ACC112 (cell line): ENCODE measurements around the gene MEOX2.
A peak's percentile ranks its signal among the peaks of the same experiment; 100 is the strongest.

Experiments
- H2AFZ ChIP-seq: fragments of 200-600 bp; sonication (generic); one replicate; pipeline ENCODE4 v1.6.0; 2017; ENCODE audit warnings: antibody characterized with exemption, low read length; ENCODE audit not compliant: unreplicated experiment
- H3K27ac ChIP-seq: fragments of 200-600 bp; sonication (generic); 2 replicates; pipeline ENCODE4 v1.5.1; 2014; ENCODE audit warnings: low read depth, mild to moderate bottlenecking, antibody characterized with exemption, low read length, moderate library complexity
- H3K27me3 ChIP-seq: fragments of 200-600 bp; sonication (generic); 2 replicates; pipeline ENCODE4 v1.6.1; 2014; ENCODE audit warnings: mild to moderate bottlenecking, antibody characterized with exemption, low read length, moderate library complexity, mixed read lengths; ENCODE audit not compliant: insufficient read depth
- H3K36me3 ChIP-seq: fragments of 200-600 bp; sonication (generic); 2 replicates; pipeline ENCODE4 v1.6.1; 2016; ENCODE audit warnings: mild to moderate bottlenecking, antibody characterized with exemption, low read length, moderate library complexity, mixed read lengths; ENCODE audit not compliant: insufficient read depth
- H3K4me1 ChIP-seq: fragments of 200-600 bp; sonication (generic); one replicate; pipeline ENCODE4 v1.6.1; 2016; ENCODE audit warnings: low read length, mixed read lengths; ENCODE audit not compliant: insufficient read depth, unreplicated experiment, control insufficient read depth
- H3K4me3 ChIP-seq: fragments of 200-600 bp; sonication (generic); 2 replicates; pipeline ENCODE4 v1.5.1; 2014; ENCODE audit warnings: mild to moderate bottlenecking, low read depth, low read length
- H3K79me2 ChIP-seq: fragments of 200-600 bp; sonication (generic); one replicate; pipeline ENCODE4 v1.6.0; 2016; ENCODE audit warnings: low read length; ENCODE audit not compliant: control insufficient read depth, unreplicated experiment, insufficient read depth

Gene MEOX2

DNA sequence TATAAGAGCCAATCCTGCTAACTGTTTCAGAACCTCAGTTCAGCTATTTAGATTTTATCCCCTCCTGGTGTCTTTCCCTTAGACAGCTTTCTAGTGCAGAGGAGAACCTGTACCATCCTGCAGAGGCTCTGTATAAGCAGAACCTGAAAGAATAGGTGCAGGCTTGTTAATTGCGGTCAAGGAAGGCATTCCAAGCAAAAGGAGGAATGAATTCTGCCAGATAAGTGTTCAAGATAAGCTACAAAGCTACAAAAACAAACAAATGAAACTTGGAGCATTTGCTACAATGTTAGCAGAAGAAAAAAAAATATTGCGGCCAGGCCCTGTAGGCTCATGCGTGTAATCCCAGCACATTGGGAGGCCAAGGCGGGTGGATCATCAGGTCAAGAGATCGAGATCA lies 92.0 kb downstream of the MEOX2 start:
- Histone ChIP-seq H3K36me3 (no peaks in the 10 kb centered on the region), H3K27me3 (no peaks in the 10 kb centered on the region), H3K79me2 (no peaks in the 10 kb centered on the region), H3K4me1 (no peaks in the 10 kb centered on the region), H3K4me3 (no peak overlapping the region), H2AFZ (no peak overlapping the region), H3K27ac (no peak overlapping the region)

DNA sequence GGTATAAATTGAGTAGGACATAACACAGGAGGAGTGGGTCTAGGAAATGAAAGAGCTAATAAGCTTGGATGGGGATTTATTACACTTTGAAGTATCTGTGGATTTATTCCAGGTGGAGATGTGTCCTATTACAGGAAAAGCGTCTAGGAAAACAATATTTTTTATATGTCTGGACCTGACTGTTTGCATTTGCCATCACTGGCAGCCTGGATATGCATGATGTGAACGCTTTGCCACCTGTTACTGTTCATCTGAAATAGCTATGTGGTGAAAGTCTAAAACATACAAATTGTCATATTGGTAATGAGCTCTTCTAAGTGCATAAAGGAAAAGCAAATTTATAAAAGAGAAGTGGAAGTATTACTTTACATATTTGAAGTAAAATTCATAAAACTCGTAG lies 93.1 kb downstream of the MEOX2 start:
- no peak overlapping the region for H3K4me3 ChIP-seq
- H3K79me2 ChIP-seq, result no peaks in the 10 kb centered on the region
- no peaks in the 10 kb centered on the region for H3K4me1 ChIP-seq
- H3K27me3 ChIP-seq, result no peaks in the 10 kb centered on the region
- H2AFZ ChIP-seq, result no peak overlapping the region
- H3K27ac ChIP-seq, result no peak overlapping the region
- no peaks in the 10 kb centered on the region for H3K36me3 ChIP-seq

DNA sequence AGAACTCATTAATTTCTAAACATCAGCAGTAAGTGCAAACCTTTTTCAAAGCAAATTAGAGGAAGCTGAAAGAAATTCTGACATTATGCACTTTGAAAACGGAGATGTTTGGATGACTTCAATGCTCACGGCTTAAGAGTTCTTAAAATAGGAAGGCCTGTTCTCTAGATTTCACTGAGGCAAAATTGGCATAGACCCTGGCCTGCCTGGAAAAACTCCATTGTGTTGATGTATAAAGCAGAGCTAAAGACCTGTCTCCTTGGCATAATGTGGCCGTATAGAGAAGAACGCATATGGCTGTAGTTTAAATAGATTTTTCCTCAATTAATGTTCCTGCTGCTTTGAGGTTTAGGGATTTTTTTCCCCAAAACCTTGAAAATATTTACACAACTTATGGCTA lies 100.2 kb downstream of the MEOX2 start:
- H3K4me1 ChIP-seq, result no peaks in the 10 kb centered on the region
- no peaks in the 10 kb centered on the region for H3K79me2 ChIP-seq
- H3K36me3 ChIP-seq, result no peaks in the 10 kb centered on the region
- H3K27ac ChIP-seq, result no peak overlapping the region
- H2AFZ ChIP-seq, result no peak overlapping the region
- no peak overlapping the region for H3K4me3 ChIP-seq
- H3K27me3 ChIP-seq, result no peaks in the 10 kb centered on the region

DNA sequence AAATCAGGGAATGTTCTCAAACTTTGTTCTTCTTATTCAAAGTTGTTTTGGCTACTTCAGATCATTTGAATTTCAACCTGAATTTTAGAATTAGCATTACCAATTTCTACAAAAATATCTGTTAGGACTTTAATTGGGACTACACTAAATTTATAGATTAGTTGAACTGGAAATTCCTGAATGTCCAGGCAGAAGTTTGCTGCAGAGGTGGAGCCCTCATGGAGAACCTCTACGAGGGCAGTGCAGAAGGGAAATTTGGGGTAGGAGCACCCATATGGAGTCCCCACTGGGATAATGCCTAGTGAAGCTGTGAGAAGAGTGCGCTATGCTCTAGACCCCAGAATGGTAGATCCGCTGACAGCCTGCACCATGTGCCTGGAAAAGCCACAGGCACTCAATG lies 101.9 kb downstream of the MEOX2 start:
- no peak overlapping the region for H3K27ac ChIP-seq
- no peak overlapping the region for H2AFZ ChIP-seq
- no peak overlapping the region for H3K4me3 ChIP-seq
- H3K36me3 ChIP-seq, result no peaks in the 10 kb centered on the region
- no peaks in the 10 kb centered on the region for H3K4me1 ChIP-seq
- H3K79me2 ChIP-seq, result no peaks in the 10 kb centered on the region
- H3K27me3 ChIP-seq, result no peaks in the 10 kb centered on the region

DNA sequence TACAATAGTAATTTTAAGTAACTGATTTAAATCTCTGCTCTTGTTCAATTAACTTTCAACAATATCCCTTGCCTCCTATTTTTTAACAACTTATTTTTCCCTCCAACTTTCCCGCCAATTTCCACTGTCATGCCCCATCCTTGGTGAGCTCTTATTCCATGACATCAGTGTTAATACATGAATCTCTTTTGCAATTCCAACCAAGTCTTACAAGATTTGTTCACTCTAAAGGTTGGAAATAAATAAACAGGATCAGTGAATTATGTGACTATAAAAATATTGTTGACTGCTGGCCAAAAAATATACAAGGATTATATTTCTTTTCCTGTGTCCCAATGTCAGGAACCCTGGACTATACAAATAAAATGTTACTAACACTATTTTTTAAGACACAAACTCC lies 103.7 kb downstream of the MEOX2 start:
- Histone ChIP-seq H3K27me3 (no peaks in the 10 kb centered on the region), H3K79me2 (no peaks in the 10 kb centered on the region), H3K4me3 (no peak overlapping the region), H3K4me1 (no peaks in the 10 kb centered on the region), H3K36me3 (no peaks in the 10 kb centered on the region), H3K27ac (no peak overlapping the region), H2AFZ (no peak overlapping the region)

DNA sequence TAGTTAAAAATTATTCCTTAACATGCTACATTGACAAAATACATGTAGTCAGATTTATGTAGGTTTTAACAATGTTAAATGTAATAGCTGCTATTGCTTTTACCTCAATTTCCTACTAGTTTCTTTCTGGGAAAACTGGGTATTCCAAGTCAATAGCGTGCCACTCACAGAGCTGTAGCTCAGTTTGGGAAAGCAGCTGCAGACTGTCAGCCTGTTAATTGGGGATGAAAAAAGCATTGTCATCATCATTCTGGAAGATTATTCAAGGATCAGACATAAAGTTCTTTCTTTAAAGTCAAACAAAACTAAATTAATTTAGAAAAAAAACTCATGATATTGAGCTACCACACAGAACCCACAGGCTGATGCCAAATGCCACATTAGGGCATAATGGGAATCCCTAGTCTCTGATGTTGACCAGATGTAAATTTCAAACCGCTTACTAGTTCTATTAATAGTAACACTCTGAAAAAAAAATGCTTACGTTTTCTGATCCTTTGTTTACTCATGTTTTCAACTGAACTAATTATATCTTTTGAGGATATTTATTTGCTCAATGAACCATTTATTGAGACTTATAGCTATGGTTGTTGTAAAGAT lies 105.0 kb downstream of the MEOX2 start:
- Histone ChIP-seq H3K4me1 (no peaks in the 10 kb centered on the region), H3K79me2 (no peaks in the 10 kb centered on the region), H3K27ac (no peak overlapping the region), H3K27me3 (no peaks in the 10 kb centered on the region), H2AFZ (no peak overlapping the region), H3K4me3 (no peak overlapping the region), H3K36me3 (no peaks in the 10 kb centered on the region)

DNA sequence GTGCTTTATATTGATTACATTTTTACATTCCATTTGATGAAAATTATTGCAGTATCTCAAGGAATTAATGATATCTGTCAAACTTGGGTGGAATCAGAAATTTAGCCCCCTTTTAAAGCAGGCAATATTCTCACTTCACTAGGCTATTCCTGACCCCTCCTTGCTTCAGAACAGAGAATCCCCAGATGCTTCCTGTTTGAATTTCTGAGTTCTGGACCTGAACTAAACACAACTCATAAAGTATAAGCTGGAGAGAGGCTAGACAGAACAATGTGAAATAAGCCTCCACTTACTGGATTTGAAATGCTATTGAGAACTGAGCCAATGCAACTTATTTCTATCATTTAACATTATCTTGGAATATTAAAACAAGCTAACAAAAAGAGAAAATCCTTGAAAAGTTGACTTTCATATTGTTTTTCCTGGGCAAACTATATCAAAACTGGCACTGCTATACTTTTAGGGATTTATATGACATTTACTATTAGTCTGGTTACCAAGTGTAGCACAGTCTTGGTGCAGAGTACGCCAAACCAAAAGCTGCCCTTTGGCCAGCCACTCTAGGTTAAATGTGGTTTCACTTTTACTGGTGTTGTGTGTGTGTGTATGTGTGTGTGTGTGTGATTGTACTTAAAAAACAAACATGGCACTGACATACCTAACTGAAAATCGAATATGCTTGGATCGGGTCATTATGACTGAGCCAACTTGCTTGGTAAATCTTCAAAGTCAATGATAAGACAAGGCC lies 105.7 kb downstream of the MEOX2 start:
- Histone ChIP-seq H3K4me3 (no peak overlapping the region), H3K27ac (no peak overlapping the region), H2AFZ (peak overlapping the region; percentile 61)

DNA sequence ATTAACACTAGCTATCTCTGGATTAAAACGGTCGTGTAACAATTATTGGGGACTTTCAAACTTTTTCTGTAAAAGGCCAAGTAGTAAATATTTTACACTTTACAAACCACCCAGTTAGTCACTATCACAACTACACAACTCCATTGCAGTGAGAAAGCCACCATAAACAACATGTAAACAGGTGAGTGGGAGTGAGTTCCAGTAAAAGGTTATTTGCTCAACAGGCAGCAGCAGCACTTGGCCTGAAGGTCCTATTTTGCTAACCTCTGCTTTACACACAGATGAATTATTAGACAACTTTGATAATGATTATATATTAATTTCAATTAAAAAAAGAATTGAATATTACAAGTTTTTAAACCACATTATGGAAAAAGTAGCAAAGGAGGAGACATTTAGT lies 108.9 kb downstream of the MEOX2 start:
- Histone ChIP-seq H3K79me2 (no peaks in the 10 kb centered on the region), H3K27me3 (no peaks in the 10 kb centered on the region), H3K4me1 (no peaks in the 10 kb centered on the region), H3K36me3 (no peaks in the 10 kb centered on the region), H3K4me3 (no peak overlapping the region), H3K27ac (no peak overlapping the region), H2AFZ (no peak overlapping the region)

More for the DNA sequence above, 105.7 kb downstream of the MEOX2 start:
- H3K36me3 ChIP-seq, result no peaks in the 10 kb centered on the region
- no peaks in the 10 kb centered on the region for H3K4me1 ChIP-seq
- no peaks in the 10 kb centered on the region for H3K27me3 ChIP-seq
- no peaks in the 10 kb centered on the region for H3K79me2 ChIP-seq

DNA sequence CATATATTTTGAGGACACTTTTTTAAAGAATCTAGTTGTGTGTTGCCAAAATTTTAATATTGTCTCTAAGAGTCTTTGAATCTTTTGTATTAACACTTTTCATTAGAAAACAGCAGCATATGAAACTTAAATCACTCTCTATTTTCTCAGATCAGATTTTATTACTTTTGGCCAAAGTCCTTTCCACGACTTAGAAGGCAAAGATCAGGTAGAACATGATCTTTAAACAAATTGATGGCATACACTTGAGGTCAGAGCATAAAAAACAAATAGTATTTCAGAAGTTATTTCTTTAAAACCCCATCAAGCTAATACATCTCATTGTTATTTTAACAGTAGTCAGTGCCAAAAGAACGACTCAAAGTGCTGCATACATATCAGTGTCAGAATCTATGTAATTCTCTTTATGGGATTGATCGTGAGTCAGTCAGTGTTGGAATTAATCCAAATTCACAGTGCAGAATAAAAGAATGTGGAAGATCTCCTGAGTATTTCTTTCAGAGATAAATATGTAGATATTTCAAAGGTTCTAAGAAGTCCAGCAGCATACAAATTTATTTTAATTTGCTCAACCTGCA lies 115.1 kb downstream of the MEOX2 start:
- Histone ChIP-seq H2AFZ (no peak overlapping the region), H3K4me3 (peak overlapping the region; percentile 31; the same call in 1 of the 2 replicates), H3K27ac (0 out of 2 replicates have a peak overlapping the region, but pooled peaks have one; percentile 37), H3K79me2 (no peaks in the 10 kb centered on the region), H3K4me1 (peaks cover 12% of the 10 kb centered on the region), H3K36me3 (no peaks in the 10 kb centered on the region), H3K27me3 (no peaks in the 10 kb centered on the region)

DNA sequence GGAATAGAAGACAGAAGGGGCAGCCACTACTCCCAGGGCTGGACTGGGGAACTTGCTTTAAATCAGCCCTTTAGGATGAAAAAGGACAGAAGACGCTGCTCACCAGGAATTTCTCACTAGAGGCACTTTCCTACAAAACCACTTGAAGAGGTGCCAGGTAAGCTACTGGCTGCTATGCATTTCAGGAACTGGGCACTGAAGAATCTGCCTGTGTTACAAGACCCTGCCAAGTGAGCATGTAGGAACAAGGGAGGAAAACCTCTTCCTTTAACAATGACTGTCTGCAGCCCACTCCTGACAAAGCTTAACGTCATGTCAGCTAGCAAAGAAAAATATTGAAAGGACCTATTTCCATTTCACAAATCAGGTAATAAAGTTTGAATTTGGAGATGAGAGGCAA lies 118.8 kb downstream of the MEOX2 start:
- Histone ChIP-seq H2AFZ (no peak overlapping the region), H3K36me3 (no peaks in the 10 kb centered on the region), H3K27ac (no peak overlapping the region), H3K79me2 (no peaks in the 10 kb centered on the region), H3K4me3 (no peak overlapping the region), H3K4me1 (peaks cover 12% of the 10 kb centered on the region), H3K27me3 (no peaks in the 10 kb centered on the region)

DNA sequence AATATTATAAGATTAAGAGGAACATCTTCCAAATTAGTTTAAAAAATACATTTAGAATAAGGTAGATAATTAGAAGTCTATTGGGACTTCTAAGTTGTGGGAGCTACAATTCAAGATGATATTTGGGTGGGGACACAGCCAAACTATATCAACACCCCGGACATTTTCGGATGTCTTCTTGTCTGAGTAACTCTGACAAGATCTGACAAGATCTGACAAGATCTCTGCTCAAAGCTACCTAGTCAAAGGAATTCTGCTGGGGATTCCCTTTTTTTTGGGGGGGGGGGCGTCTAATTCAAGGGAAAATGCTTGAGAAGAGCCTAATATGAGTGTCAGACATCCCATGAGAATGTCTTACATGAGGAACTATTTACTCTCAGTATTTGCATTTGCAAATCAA lies 119.4 kb downstream of the MEOX2 start:
- Histone ChIP-seq H3K4me3 (no peak overlapping the region), H3K27ac (no peak overlapping the region), H3K36me3 (no peaks in the 10 kb centered on the region), H2AFZ (no peak overlapping the region), H3K27me3 (no peaks in the 10 kb centered on the region), H3K79me2 (no peaks in the 10 kb centered on the region), H3K4me1 (peaks cover 11% of the 10 kb centered on the region)
